Measurements from ENCODE around the gene TAS2R39. TPM values are rescaled to one million over a fixed set of nuclear protein-coding genes. Genes with fewer than 3 reads are reported as not detected.

TAS2R39 gene
- total and polyA plus RNA-seq, 2 experiments from 2014 or later = not detected

DNA sequence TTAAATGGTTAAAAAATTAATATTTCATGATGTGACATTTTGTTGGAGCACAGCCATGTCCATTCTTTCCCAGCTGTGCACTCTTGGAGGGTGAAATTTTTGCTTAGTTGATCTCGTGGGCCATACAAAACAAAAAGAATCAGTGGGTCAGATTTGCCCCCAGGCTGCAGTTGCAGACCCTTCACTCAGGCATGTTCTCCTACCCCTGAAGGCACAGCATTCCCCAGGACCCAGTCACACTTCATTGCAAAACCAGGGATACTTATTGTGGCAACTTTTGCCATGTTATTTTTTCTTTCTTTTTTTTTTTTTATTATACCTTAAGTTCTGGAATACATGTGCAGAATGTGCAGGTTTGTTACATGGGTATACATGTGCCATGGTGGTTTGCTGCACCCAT, 44.6 kb downstream of the TAS2R39 start:
- no peaks in the 10 kb centered on the region for H3K36me3 ChIP-seq (ENCODE audit: low read depth)
- H3F3A ChIP-seq (ENCODE audit: insufficient read depth) = no peaks in the 10 kb centered on the region
- H3K27ac ChIP-seq = no peak overlapping the region
- no peak overlapping the region for H2AFZ ChIP-seq
- no peaks in the 10 kb centered on the region for H4K20me1 ChIP-seq (ENCODE audit: insufficient read depth)
- in situ Hi-C loops (cut with MboI) = no loop called here
- H3K79me2 ChIP-seq (ENCODE audit: insufficient read depth) = no peaks in the 10 kb centered on the region
- no peak overlapping the region for H3K4me2 ChIP-seq (ENCODE audit: unreplicated experiment)
- H3K4me1 ChIP-seq (ENCODE audit: insufficient read depth) = peaks cover 16% of the 10 kb centered on the region
- peak; percentile 53 for DNase-seq
- no peaks in the 10 kb centered on the region for H3K9me2 ChIP-seq (ENCODE audit: insufficient read depth)
- no peaks in the 10 kb centered on the region for H3K9me3 ChIP-seq (ENCODE audit: low read depth)
- no peak for TF ChIP-seq EZH2phosphoT487 (IDR thresholded peaks at IDR 0.05; ENCODE audit: insufficient read depth, low read depth)
- TF ChIP-seq EZH2 (IDR thresholded peaks at IDR 0.05; ENCODE audit: insufficient read depth, poor library complexity, severe bottlenecking) = no peak
- no peak overlapping the region for H3K9ac ChIP-seq
- 5 to 6% methylated on average over 1 of the region's 1 CpG for WGBS, 2 experiments (ENCODE audit: low coverage in 1 of 2, low lambda C conversion rate in 2 of 2, missing lambda C conversion rate in 2 of 2)
- H3K27me3 ChIP-seq (replicated peaks; ENCODE audit: insufficient read depth) = peaks cover 8% of the 10 kb centered on the region
- no peak overlapping the region for H3K4me3 ChIP-seq

- DNase-seq = peak; percentile 23
- Histone ChIP-seq H3K9me2 (ENCODE audit: insufficient read depth) (no peaks in the 10 kb centered on the region), H3K27me3 (replicated peaks; ENCODE audit: insufficient read depth) (peaks cover under 1% of the 10 kb centered on the region; the same call in 1 of the 2 replicates), H4K20me1 (ENCODE audit: insufficient read depth) (no peaks in the 10 kb centered on the region), H3K4me2 (ENCODE audit: unreplicated experiment) (no peak overlapping the region), H3K27ac (no peak overlapping the region), H3K36me3 (ENCODE audit: low read depth) (no peaks in the 10 kb centered on the region), H2AFZ (0 out of 2 replicates have a peak overlapping the region, but pooled peaks have one; percentile 26), H3K79me2 (ENCODE audit: insufficient read depth) (no peaks in the 10 kb centered on the region), H3F3A (ENCODE audit: insufficient read depth) (no peaks in the 10 kb centered on the region), H3K4me3 (no peak overlapping the region), H3K9ac (no peak overlapping the region), H3K9me3 (ENCODE audit: low read depth) (no peaks in the 10 kb centered on the region), H3K4me1 (ENCODE audit: insufficient read depth) (peaks cover 16% of the 10 kb centered on the region)
- TF ChIP-seq EZH2phosphoT487 (IDR thresholded peaks at IDR 0.05; ENCODE audit: insufficient read depth, low read depth) (no peak), EZH2 (IDR thresholded peaks at IDR 0.05; ENCODE audit: insufficient read depth, poor library complexity, severe bottlenecking) (no peak)
- in situ Hi-C loops (cut with MboI) = no loop called here
- WGBS, 2 experiments (ENCODE audit: low coverage in 1 of 2, low lambda C conversion rate in 2 of 2, missing lambda C conversion rate in 2 of 2) = 11 to 18% methylated on average over 9 of the region's 9 CpGs
Measured at GRCh38 chr7:143229054-143229790, 46.0 kb downstream of the TAS2R39 start.

DNA sequence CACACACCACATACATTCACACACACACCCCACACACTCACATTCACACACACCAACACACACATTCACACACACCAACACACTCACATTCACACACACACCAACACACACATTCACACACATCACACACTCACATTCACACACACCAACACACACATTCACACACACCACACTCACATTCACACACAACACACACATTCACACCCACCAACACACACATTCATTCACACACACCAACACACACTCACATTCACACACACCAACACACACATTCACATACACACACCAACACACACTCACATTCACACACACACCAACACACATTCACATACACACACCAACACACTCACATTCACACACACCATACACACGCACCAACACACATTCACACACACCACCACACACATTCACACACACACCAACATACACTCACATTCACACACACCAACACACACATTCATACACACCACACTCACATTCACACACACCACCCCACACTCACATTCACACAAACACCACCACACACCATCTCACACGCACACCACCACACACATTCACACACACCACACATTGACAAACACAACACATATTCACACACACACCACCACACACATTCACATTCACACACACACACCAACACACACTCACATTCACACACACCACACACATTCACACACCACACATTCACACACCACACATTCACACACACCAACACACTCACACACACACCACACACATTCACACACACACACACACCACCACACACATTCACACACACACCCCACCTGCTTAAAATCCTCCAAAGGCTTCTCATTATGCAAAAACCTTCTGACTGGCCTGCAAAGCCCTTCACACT, 47.6 kb downstream of the TAS2R39 start:
- no peak overlapping the region for H3K4me3 ChIP-seq
- no peaks in the 10 kb centered on the region for H3K9me3 ChIP-seq (ENCODE audit: low read depth)
- TF ChIP-seq EZH2 (IDR thresholded peaks at IDR 0.05; ENCODE audit: insufficient read depth, poor library complexity, severe bottlenecking) (no peak), EZH2phosphoT487 (IDR thresholded peaks at IDR 0.05; ENCODE audit: insufficient read depth, low read depth) (no peak)
- no peaks in the 10 kb centered on the region for H4K20me1 ChIP-seq (ENCODE audit: insufficient read depth)
- H3K27me3 ChIP-seq (replicated peaks; ENCODE audit: insufficient read depth) = 0 out of 2 replicates have a peak, but pooled peaks cover 6% of the 10 kb centered on the region
- H3K4me2 ChIP-seq (ENCODE audit: unreplicated experiment) = no peak overlapping the region
- 77 to 81% methylated on average over 2 of the region's 2 CpGs for WGBS, 2 experiments (ENCODE audit: low coverage in 1 of 2, low lambda C conversion rate in 2 of 2, missing lambda C conversion rate in 2 of 2)
- H2AFZ ChIP-seq = no peak overlapping the region
- no peak overlapping the region for H3K9ac ChIP-seq
- no peak for DNase-seq
- H3K79me2 ChIP-seq (ENCODE audit: insufficient read depth) = no peaks in the 10 kb centered on the region
- no peaks in the 10 kb centered on the region for H3K9me2 ChIP-seq (ENCODE audit: insufficient read depth)
- H3F3A ChIP-seq (ENCODE audit: insufficient read depth) = no peaks in the 10 kb centered on the region
- in situ Hi-C loops (cut with MboI) = no loop called here
- no peaks in the 10 kb centered on the region for H3K36me3 ChIP-seq (ENCODE audit: low read depth)
- H3K4me1 ChIP-seq (ENCODE audit: insufficient read depth) = peaks cover 16% of the 10 kb centered on the region
- no peak overlapping the region for H3K27ac ChIP-seq

Small RNAs within 50 kb of the gene (small RNA-seq; reads per million reads assigned to genes)
- gene AC073342.3 (ENCODE audit: low read depth, low replicate concordance) = not detected

Other genes starting within 250 kb of the TAS2R39 start
- not detected in 2 replicates for gene TRPV5, start 249.7 kb upstream of the TAS2R39 start, total RNA-seq (2014; rRNA removed; shearing (Covaris generic))
- not detected in 2 replicates for gene TRPV5, start 249.7 kb upstream of the TAS2R39 start, polyA plus RNA-seq (2016; fragmentation: Nextera tagmentation; extraction: Ambion mirVana)
- not detected in 2 replicates for gene LLCFC1, start 243.9 kb upstream of the TAS2R39 start, total RNA-seq (2014; rRNA removed; shearing (Covaris generic))
- gene LLCFC1, start 243.9 kb upstream of the TAS2R39 start, polyA plus RNA-seq (2016; fragmentation: Nextera tagmentation; extraction: Ambion mirVana) = not detected in 2 replicates
- not detected in 2 replicates for gene KEL, start 221.1 kb upstream of the TAS2R39 start, total RNA-seq (2014; rRNA removed; shearing (Covaris generic))
- not detected in 2 replicates for gene KEL, start 221.1 kb upstream of the TAS2R39 start, polyA plus RNA-seq (2016; fragmentation: Nextera tagmentation; extraction: Ambion mirVana)
- gene OR9A2, start 156.3 kb upstream of the TAS2R39 start, total RNA-seq (2014; rRNA removed; shearing (Covaris generic)) = not detected in 2 replicates
- gene OR9A2, start 156.3 kb upstream of the TAS2R39 start, polyA plus RNA-seq (2016; fragmentation: Nextera tagmentation; extraction: Ambion mirVana) = not detected in 2 replicates
- not detected in 2 replicates for gene OR6V1, start 131.1 kb upstream of the TAS2R39 start, total RNA-seq (2014; rRNA removed; shearing (Covaris generic))
- not detected in 2 replicates for gene OR6V1, start 131.1 kb upstream of the TAS2R39 start, polyA plus RNA-seq (2016; fragmentation: Nextera tagmentation; extraction: Ambion mirVana)
- not detected in 2 replicates for gene PIP, start 51.3 kb upstream of the TAS2R39 start, total RNA-seq (2014; rRNA removed; shearing (Covaris generic))
- gene PIP, start 51.3 kb upstream of the TAS2R39 start, polyA plus RNA-seq (2016; fragmentation: Nextera tagmentation; extraction: Ambion mirVana) = not detected in 2 replicates
- gene TAS2R40, start 38.6 kb downstream of the TAS2R39 start, total RNA-seq (2014; rRNA removed; shearing (Covaris generic)) = not detected in 2 replicates
- gene TAS2R40, start 38.6 kb downstream of the TAS2R39 start, polyA plus RNA-seq (2016; fragmentation: Nextera tagmentation; extraction: Ambion mirVana) = not detected in 2 replicates
- 119 and 132 TPM in 2 replicates for gene GSTK1, start 80.0 kb downstream of the TAS2R39 start, total RNA-seq (2014; rRNA removed; shearing (Covaris generic))
- gene GSTK1, start 80.0 kb downstream of the TAS2R39 start, polyA plus RNA-seq (2016; fragmentation: Nextera tagmentation; extraction: Ambion mirVana) = 149 and 153 TPM in 2 replicates
- not detected in 2 replicates for gene TMEM139, start 101.5 kb downstream of the TAS2R39 start, total RNA-seq (2014; rRNA removed; shearing (Covaris generic))
- gene TMEM139, start 101.5 kb downstream of the TAS2R39 start, polyA plus RNA-seq (2016; fragmentation: Nextera tagmentation; extraction: Ambion mirVana) = not detected in 2 replicates
- 9.2 and 12.9 TPM in 2 replicates for gene CASP2, start 104.9 kb downstream of the TAS2R39 start, total RNA-seq (2014; rRNA removed; shearing (Covaris generic))
- 12.4 and 13.1 TPM in 2 replicates for gene CASP2, start 104.9 kb downstream of the TAS2R39 start, polyA plus RNA-seq (2016; fragmentation: Nextera tagmentation; extraction: Ambion mirVana)
- gene CLCN1, start 132.7 kb downstream of the TAS2R39 start, total RNA-seq (2014; rRNA removed; shearing (Covaris generic)) = not detected in 2 replicates
- gene CLCN1, start 132.7 kb downstream of the TAS2R39 start, polyA plus RNA-seq (2016; fragmentation: Nextera tagmentation; extraction: Ambion mirVana) = not detected in 2 replicates
- 3.0 TPM in 2 replicates for gene FAM131B, start 179.3 kb downstream of the TAS2R39 start, total RNA-seq (2014; rRNA removed; shearing (Covaris generic))
- 0.50 and 1.1 TPM in 2 replicates for gene FAM131B, start 179.3 kb downstream of the TAS2R39 start, polyA plus RNA-seq (2016; fragmentation: Nextera tagmentation; extraction: Ambion mirVana)
- 140 and 148 TPM in 2 replicates for gene ZYX, start 197.9 kb downstream of the TAS2R39 start, total RNA-seq (2014; rRNA removed; shearing (Covaris generic))
- gene ZYX, start 197.9 kb downstream of the TAS2R39 start, polyA plus RNA-seq (2016; fragmentation: Nextera tagmentation; extraction: Ambion mirVana) = 380 and 396 TPM in 2 replicates
- not detected in 2 replicates for gene EPHA1, start 225.4 kb downstream of the TAS2R39 start, total RNA-seq (2014; rRNA removed; shearing (Covaris generic))
- 0.80 and 0.83 TPM in 2 replicates for gene EPHA1, start 225.4 kb downstream of the TAS2R39 start, polyA plus RNA-seq (2016; fragmentation: Nextera tagmentation; extraction: Ambion mirVana)

All from GM23248 (cell line).